ENCODE data around the gene HBS1L.
A peak's percentile ranks its signal among the peaks of the same experiment; 100 is the strongest.

Gene HBS1L

GRCh38 chr6:135054569-135055498, at the start of gene HBS1L:
Gene HBS1L, minus strand, starts transcription at chr6:135054822. Its CDS starts 131 bp downstream, at chr6:135054691.
- peak; percentile 95 to 96 for DNase-seq (ENCODE audit: low read depth in 2 of 2)

GRCh38 chr6:135104199-135104598, 49.6 kb upstream of the HBS1L start:
- no peak for DNase-seq (ENCODE audit: low read depth in 2 of 2)

- no peak for DNase-seq (ENCODE audit: low read depth in 2 of 2)
Observed at GRCh38 chr6:135102191-135102590, 47.6 kb upstream of the HBS1L start.

- no peak for DNase-seq (ENCODE audit: low read depth in 2 of 2)
Observed at GRCh38 chr6:135097172-135097571, 42.5 kb upstream of the HBS1L start.

DNA sequence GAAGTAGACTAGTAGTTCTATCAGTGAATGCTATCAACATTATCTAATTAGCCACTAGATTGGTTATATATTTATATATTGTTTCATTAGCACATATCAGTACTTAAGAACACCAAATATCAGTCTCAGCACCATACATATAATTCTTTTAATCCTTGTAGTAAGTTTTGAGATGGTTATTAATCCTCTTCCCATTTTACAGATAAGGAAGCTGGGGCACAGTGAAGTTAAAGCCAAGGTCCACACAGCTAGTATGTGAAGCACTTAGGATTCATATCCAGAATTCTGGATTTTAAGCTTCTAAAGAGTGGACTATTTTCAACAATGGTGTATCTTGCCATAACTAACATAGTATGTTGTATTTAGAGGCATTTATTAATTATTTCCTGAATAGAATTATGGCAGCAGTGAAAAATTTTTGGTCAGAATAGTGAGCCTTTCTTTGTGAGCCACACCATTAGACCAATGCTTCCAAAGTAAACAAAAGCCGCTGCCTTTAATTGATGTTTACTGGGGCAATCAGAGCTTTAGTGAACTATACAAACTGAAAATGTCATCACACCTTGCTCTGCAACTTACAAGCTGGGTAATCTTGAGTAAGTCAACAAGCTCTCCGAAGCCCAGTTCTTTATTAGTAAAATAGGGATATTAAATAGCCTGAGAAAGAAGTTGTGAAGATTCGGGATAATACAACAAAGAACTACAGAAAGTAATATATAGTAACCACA, 41.9 kb upstream of the HBS1L start:
- DNase-seq (ENCODE audit: low read depth in 2 of 2) = no peak

GRCh38 chr6:135095716-135096115, 41.1 kb upstream of the HBS1L start:
- DNase-seq (ENCODE audit: low read depth in 2 of 2) = no peak

DNA sequence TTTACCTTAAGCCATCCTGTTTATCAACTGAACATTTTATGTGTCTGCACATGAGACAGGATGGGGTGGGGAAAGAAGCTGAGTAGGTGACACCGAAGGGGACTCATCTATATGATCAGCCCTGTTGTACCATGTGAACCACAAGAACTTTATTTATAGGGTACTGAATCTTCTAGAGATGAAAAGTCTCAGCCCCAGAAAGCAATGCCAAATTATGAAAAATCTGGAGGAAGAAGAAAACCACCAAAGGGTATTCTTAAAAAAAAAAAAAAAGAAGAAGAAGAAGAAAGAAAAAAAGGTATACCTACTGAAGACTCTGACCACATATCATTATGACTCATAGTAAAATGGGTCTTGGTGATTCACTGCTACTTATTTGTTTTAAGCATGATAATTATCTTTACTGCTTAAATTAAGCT, 39.8 kb upstream of the HBS1L start:
- no peak for DNase-seq (ENCODE audit: low read depth in 2 of 2)

DNA sequence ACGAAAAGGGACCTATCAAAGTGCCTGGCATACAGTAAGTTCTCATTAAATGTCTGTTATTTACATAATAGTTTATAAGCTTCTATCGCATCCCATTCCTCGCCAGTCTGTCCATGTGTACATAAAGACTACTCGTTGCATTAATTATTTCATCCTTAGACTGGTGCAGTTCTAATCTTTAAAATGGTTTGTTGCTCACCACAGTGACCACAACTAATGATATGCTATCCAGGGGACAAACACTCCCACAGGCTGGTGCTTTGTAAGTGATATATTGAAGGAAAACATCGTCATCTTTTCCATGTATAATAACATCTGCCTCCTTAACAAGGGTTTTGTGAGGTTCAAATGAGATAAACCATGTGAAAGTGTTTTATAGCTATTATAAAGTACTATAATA, 39.0 kb upstream of the HBS1L start:
- no peak for DNase-seq (ENCODE audit: low read depth in 2 of 2)

DNA sequence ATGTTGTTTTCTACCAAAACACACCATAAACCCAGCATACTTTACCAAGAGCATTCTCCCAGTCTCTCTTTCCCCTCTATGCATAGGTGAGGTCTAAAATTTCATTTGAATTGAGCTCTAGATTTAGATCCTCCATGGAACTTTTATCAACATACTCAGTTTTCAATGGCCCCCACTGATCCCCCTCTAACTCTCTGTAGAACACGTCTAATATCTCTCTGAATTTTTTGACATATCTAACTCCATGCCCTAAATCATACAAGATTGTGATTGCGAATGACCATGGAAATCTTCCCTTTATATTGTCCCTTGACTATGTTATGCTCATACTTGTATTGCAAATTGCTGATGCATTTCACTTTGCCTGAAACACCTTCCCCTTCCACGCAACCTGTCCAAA, 38.1 kb upstream of the HBS1L start:
- DNase-seq (ENCODE audit: low read depth in 2 of 2) = no peak

GRCh38 chr6:135090819-135091218, 36.2 kb upstream of the HBS1L start:
- DNase-seq (ENCODE audit: low read depth in 2 of 2) = no peak

DNA sequence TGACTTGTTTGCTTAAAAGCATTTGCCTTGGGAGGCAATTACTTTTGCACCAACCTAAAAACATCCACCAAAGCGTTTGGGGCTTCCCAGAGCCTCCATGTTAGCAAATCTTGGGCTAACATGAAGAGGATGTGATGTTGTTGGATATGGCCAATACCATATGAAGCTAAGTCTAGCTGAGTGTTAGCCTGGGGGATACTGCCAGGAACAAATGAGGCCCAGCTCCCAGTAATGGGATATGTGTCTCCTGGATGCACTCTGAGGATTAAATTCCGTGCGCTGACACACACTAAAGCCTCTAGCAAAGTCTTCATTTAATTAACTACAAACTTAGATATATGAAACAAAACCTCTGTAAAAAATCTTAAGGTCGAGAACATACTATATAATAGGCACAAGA, 35.3 kb upstream of the HBS1L start:
- no peak for DNase-seq (ENCODE audit: low read depth in 2 of 2)

GRCh38 chr6:135088818-135089809, 34.5 kb upstream of the HBS1L start:
- no peak for DNase-seq (ENCODE audit: low read depth in 2 of 2)

- no peak for DNase-seq (ENCODE audit: low read depth in 2 of 2)
Observed at GRCh38 chr6:135088281-135088680, 33.7 kb upstream of the HBS1L start.

GRCh38 chr6:135087803-135088202, 33.2 kb upstream of the HBS1L start:
- no peak for DNase-seq (ENCODE audit: low read depth in 2 of 2)

GRCh38 chr6:135087403-135087802, 32.8 kb upstream of the HBS1L start:
- no peak for DNase-seq (ENCODE audit: low read depth in 2 of 2)

- DNase-seq (ENCODE audit: low read depth in 2 of 2) = no peak
Observed at GRCh38 chr6:135086414-135086764, 31.8 kb upstream of the HBS1L start.

GRCh38 chr6:135085700-135086413, 31.2 kb upstream of the HBS1L start:
- no peak for DNase-seq (ENCODE audit: low read depth in 2 of 2)

GRCh38 chr6:135084916-135085269, 30.3 kb upstream of the HBS1L start:
- DNase-seq (ENCODE audit: low read depth in 2 of 2) = no peak

GRCh38 chr6:135084001-135084915, 29.6 kb upstream of the HBS1L start:
- DNase-seq (ENCODE audit: low read depth in 2 of 2) = no peak

DNA sequence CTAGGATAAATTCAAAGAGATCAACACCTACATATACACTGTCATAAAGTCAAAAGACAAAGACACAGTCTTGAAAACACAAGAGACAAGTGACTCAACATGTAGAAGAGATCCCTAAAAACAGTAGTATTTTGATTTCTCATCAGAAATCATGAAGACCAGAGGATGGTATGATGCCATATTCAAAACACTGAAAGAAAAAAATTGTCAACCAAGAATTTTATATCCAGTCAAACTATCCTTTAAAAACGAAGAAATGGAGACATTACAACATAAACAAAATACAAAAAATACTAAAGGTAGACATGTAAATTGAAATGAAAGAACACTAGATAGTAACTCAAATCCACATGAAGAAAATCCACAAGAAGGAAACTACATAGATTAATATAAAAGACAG, 27.3 kb upstream of the HBS1L start:
- DNase-seq (ENCODE audit: low read depth in 2 of 2) = no peak

Data from stimulated activated CD8-positive, alpha-beta memory T cell treated with anti-CD3 and anti-CD28 coated beads, Interleukin-2, amount 100 ng/mL, for 1 hour (primary cell).